SK-N-SH (cell line): ENCODE results near the gene PRSS38.

Experiments used
- CTCF ChIP-seq: fragments of 200-600 bp; sonication (generic); IDR thresholded peaks from 2 replicates; pipeline ENCODE4 v1.6.1; 2017; ENCODE audit warnings: antibody characterized with exemption, mild to moderate bottlenecking, moderate library complexity
- EP300 ChIP-seq, 2 experiments: IDR thresholded peaks; 2 replicates each; pipeline versions ENCODE4 v1.4.0 to v1.6.1; 2012; ENCODE audit warnings: borderline replicate concordance in 1 of 2, low read depth in 1 of 2, low read length in 1 of 2

- TF ChIP-seq CTCF (no peak), EP300 (IDR thresholded peaks at IDR 0.05; ENCODE audit: borderline replicate concordance in 1 of 2, low read depth in 1 of 2, low read length in 1 of 2) (no peak)
Observed at GRCh38 chr1:227768640-227769039, 46.8 kb upstream of the PRSS38 start.
